ENCODE results near the gene CPA5. TPM values are rescaled to one million over a fixed set of nuclear protein-coding genes. Genes with fewer than 3 reads are reported as not detected.

CPA5 gene
- total RNA-seq, 2 donors from 2014 or later = not detected

DNA sequence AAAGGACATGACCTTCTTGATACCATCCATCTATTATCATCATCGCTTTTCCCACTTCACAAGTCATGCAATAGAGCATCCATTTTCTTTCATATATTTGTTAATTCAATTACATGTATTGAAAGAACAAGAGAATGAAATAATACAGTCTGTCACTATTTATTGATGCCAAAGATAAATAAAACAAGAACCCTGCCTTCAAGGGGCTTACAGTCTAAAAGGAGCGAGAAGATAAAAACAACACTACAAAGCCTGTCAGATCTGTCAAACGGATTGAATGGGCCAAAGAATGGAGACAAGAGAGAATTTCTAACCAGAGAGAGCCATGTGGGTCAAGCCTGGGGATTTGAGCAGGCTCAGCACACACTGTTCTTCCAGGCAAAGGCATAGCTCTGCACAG lies 15.9 kb downstream of the CPA5 start:
- no peaks in the 10 kb centered on the region for H3K36me3 ChIP-seq
- DNase-seq = no peak
- H3K27me3 ChIP-seq = no peaks in the 10 kb centered on the region
- H3K9me3 ChIP-seq = no peaks in the 10 kb centered on the region
- H3K9ac ChIP-seq (ENCODE audit: low read depth in 2 of 2, low read length in 2 of 2) = no peak overlapping the region
- intact Hi-C loops (cut with DNase I) = no loop called here
- H3K4me1 ChIP-seq = no peaks in the 10 kb centered on the region
- TF ChIP-seq CTCF (IDR thresholded peaks at IDR 0.05) = no peak
- H3K4me3 ChIP-seq = no peak overlapping the region
- H3K27ac ChIP-seq = no peak overlapping the region

GRCh38 chr7:130361681-130362080 lies 17.1 kb downstream of the CPA5 start:
- H3K9ac ChIP-seq (ENCODE audit: low read depth in 2 of 2, low read length in 2 of 2) = no peak overlapping the region
- no peak for DNase-seq
- peaks cover 3% of the 10 kb centered on the region for H3K4me1 ChIP-seq
- H3K36me3 ChIP-seq = no peaks in the 10 kb centered on the region
- intact Hi-C loops (cut with DNase I) = no loop called here
- H3K27ac ChIP-seq = no peak overlapping the region
- H3K9me3 ChIP-seq = no peaks in the 10 kb centered on the region
- H3K4me3 ChIP-seq = no peak overlapping the region
- no peaks in the 10 kb centered on the region for H3K27me3 ChIP-seq
- TF ChIP-seq CTCF (IDR thresholded peaks at IDR 0.05) = no peak

GRCh38 chr7:130362251-130362816 lies 17.7 kb downstream of the CPA5 start:
- H3K36me3 ChIP-seq = no peaks in the 10 kb centered on the region

DNA sequence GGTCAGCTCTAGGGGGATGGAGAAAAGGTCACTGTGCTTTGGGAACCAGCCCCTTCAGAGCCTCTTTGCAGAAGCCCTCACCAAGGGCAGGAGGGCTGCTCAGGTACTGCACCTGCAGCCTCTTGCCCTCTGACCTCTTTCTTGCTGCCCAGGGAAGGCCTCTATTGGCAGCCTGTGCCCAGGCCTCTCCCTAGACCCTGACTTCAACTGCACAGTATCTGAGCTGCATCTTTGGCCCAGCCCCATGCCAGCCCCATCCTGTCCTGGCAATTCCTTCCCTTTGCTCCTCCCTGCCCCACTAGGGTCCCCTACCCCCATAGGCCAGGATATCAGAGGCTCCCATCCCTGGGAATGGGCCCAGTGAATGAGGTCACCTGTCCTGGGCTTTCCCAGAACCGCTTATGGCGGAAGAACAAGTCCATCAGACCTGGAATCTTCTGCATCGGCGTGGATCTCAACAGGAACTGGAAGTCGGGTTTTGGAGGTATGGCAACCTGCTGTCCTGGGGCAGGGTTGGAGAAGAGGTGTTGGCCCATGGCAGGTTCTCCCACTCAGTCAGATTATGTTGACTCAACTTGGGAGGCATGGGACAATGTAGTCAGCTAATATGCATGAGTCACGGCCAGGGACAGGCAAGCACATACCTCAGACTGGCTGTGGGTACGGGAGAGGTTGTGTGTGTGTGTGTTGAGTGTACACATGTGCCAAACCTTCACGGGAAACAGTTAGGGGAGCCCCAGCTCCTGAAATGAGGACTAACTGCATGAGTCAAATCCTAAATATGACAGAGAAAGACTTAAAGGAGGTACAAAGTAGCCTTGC lies 18.6 kb downstream of the CPA5 start:
- no peaks in the 10 kb centered on the region for H3K9me3 ChIP-seq
- peaks cover 3% of the 10 kb centered on the region for H3K4me1 ChIP-seq
- H3K36me3 ChIP-seq = no peaks in the 10 kb centered on the region
- H3K4me3 ChIP-seq = no peak overlapping the region
- intact Hi-C loops (cut with DNase I) = no loop called here
- no peak for DNase-seq
- no peaks in the 10 kb centered on the region for H3K27me3 ChIP-seq
- no peak overlapping the region for H3K9ac ChIP-seq (ENCODE audit: low read depth in 2 of 2, low read length in 2 of 2)
- H3K27ac ChIP-seq = no peak overlapping the region
- TF ChIP-seq CTCF (IDR thresholded peaks at IDR 0.05) = no peak

More at GRCh38 chr7:130362251-130362816, 17.7 kb downstream of the CPA5 start:
- H3K27me3 ChIP-seq = no peaks in the 10 kb centered on the region
- H3K9me3 ChIP-seq = no peaks in the 10 kb centered on the region
- H3K4me1 ChIP-seq = peaks cover 3% of the 10 kb centered on the region
- intact Hi-C loops (cut with DNase I) = no loop called here
- no peak overlapping the region for H3K27ac ChIP-seq
- TF ChIP-seq CTCF (IDR thresholded peaks at IDR 0.05) = no peak
- H3K4me3 ChIP-seq = no peak overlapping the region
- H3K9ac ChIP-seq (ENCODE audit: low read depth in 2 of 2, low read length in 2 of 2) = no peak overlapping the region
- DNase-seq = no peak

GRCh38 chr7:130364451-130364850 lies 19.8 kb downstream of the CPA5 start:
- DNase-seq = no peak
- intact Hi-C loops (cut with DNase I) = no loop called here
- H3K4me1 ChIP-seq = peaks cover 3% of the 10 kb centered on the region

More at GRCh38 chr7:130364451-130364850, 19.8 kb downstream of the CPA5 start:
- no peak overlapping the region for H3K27ac ChIP-seq
- no peaks in the 10 kb centered on the region for H3K9me3 ChIP-seq
- no peak overlapping the region for H3K9ac ChIP-seq (ENCODE audit: low read depth in 2 of 2, low read length in 2 of 2)
- no peak for TF ChIP-seq CTCF (IDR thresholded peaks at IDR 0.05)
- H3K36me3 ChIP-seq = no peaks in the 10 kb centered on the region
- H3K4me3 ChIP-seq = no peak overlapping the region
- no peaks in the 10 kb centered on the region for H3K27me3 ChIP-seq

Data from colonic mucosa (tissue), 4 donors.